D721Med (cell line): ENCODE measurements around the gene ORM1.

Source experiments
- DNase-seq: peaks from one replicate; pipeline ENCODE4 v3.0.0; 2011; ENCODE audit warnings: low spot score; ENCODE audit not compliant: insufficient read length
- FAIRE-seq: peaks from 2 replicates; lab custom pipeline; 2011; peaks lifted over from hg19 to GRCh38; lab: Jason Lieb, UNC
- TF ChIP-seq, protein P1 (sequence below): IDR thresholded peaks from 2 replicates; pipeline ENCODE4 v1.5.1; 2012; ENCODE audit warnings: mild to moderate bottlenecking, control low read depth; ENCODE audit not compliant: insufficient read depth; ENCODE audit errors: missing control alignments

Gene ORM1

DNA sequence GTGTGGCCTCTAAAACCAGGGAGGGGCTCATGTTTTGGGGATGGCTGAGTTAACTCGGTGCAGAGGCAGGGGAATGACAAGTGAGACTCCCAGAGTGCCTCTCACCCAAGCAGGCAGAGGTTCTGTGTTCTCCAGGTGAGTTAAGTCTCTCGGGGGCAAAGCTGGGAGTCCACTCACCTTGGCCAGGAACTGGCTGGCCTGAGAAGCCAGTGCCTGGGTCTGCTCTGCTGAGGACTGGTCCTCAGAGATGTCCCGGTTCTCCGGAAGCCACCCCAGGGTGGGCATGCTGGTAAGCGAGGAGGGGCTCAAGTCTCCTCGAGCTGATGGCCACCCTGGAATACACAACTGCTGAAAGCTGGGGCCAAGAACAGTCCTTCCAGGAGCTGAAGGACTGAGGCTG, 44.5 kb downstream of the ORM1 start:
- DNase-seq: no peak
- no peak for FAIRE-seq
- TF ChIP-seq, protein P1, sequence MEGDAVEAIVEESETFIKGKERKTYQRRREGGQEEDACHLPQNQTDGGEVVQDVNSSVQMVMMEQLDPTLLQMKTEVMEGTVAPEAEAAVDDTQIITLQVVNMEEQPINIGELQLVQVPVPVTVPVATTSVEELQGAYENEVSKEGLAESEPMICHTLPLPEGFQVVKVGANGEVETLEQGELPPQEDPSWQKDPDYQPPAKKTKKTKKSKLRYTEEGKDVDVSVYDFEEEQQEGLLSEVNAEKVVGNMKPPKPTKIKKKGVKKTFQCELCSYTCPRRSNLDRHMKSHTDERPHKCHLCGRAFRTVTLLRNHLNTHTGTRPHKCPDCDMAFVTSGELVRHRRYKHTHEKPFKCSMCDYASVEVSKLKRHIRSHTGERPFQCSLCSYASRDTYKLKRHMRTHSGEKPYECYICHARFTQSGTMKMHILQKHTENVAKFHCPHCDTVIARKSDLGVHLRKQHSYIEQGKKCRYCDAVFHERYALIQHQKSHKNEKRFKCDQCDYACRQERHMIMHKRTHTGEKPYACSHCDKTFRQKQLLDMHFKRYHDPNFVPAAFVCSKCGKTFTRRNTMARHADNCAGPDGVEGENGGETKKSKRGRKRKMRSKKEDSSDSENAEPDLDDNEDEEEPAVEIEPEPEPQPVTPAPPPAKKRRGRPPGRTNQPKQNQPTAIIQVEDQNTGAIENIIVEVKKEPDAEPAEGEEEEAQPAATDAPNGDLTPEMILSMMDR: no peak

DNA sequence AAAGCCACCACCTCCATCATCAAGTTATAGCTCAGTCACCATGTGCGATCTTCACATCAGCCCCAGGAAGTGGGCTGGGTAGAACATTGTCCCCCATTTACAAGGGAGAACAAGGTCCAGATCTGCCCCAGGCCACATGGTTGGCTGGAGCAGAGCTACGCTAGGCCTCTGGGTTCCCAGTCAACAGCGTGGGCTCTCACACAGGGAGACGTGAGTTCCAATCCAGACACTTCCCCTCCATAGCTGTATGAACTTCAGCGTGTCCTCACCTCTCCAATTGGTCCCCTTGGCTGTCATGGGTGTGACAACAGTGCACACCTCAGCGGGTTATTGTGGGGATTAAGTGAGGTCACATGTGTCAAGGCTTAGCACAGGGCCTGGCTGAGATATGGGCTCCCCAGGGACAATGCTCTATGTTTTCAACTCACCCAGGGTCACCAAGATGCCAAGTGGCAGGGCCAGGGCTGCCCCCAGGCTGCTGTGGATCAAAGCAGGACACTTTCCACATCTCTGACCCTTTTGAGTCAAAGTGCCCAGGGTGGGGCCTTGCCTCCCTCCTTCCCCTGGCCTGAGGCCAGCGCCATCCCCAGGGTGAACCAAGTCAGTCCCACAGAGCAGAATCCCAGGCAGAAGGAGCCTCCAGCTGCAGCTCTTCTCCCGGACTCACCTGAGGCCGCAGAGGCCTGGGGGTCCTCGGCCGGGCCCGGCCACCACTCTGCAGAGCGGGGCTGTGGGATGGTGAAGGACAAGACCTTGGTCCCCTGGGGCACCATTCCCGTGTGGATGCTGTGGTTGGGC, 45.1 kb downstream of the ORM1 start:
- FAIRE-seq: no peak
- DNase-seq: no peak
- TF ChIP-seq, protein P1: no peak

DNA sequence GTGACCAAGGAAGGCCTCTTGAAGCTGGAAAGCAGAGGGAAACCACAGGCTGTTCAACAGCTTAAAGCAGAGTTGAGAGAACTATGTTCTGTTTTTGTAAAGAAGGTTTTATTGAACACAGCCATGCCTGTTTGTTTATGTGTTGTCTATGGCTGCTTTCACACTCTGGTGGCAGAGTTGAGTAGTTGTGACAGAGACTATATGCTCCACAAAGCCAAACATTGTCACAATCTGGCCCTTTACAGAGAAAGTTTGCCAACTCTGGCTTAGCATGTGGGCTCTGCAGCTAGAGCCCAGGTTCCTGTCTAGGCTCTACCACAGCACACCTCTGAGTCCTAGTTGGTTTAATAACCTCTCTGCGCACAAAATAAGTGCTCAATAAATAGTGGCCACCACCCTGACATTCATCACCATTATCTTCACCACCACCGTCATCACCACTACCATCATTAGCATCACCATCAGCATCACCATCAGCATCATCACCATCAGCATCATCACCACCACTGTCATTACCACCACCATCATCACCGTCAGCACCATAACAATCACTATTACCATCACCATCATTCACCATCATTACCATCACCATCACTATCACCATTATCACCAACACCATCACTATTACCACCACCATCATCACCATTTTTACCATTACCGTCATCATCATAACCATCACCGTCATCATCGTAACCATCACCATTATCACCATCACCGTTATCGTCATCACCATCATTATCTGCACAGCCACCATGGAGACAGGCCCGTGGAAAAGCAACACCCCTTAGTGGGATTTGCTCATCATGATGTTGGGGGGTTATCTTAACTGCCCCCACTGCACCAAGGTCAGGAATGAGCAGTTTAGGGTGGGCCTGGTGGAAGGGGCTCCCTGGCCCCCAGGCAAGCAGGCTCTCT, 46.6 kb downstream of the ORM1 start:
- FAIRE-seq: peak; percentile 67
- no peak for DNase-seq
- TF ChIP-seq, protein P1: no peak

DNA sequence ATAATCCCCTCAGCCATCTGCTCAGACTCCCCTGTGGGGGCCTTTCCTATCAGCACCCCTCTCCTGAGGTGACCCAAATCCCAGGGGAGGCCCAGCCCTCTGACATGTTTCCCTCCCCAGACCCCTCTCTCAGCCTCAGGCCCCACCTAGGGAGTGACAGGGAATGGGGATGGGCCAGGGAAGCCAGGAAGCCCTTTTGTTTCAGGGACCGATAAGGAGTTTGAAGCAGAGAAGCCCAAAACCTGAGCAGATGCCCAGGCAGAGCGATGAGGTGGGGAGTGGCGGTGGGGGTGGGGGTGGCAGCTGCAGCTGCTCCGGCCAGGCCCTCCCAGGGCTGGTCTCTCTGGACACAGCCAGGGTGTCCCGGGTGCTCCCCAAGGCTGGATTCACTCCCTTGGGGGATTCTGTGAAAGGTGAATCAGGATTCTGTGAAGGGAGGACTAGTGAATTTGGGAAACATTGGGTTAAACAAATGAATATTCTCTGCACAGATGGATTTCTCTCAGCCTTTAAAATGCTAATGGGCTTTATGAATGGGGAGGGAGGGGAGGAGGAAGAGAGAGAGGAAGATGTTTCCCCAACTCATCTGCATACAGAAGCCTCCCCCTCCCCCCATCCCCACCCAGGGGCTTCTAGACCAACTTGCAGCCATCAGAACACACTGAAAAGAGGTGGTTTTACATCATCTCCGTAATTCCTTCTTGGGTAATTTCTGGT, 47.5 kb downstream of the ORM1 start:
- FAIRE-seq: no peak
- TF ChIP-seq, protein P1: no peak

DNA sequence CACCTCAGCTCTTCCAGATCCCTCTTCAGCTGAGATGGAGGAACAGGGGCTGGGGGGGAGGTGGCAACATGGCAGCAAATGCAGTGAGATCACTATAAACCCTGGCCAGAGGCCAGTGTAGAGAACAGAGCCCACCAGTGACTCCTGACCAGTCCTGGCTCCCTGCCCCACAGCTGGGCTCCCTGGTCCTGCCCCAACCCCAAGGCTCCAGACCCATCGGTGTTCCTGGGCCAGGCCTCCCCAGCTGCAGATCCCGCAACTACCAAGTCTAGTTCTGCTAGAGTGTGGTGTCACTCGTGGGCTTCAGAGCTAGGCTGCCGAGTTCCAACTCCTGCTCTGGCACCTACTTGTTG, 48.0 kb downstream of the ORM1 start:
- TF ChIP-seq, protein P1: no peak
- no peak for FAIRE-seq

More for the DNA sequence above, 47.5 kb downstream of the ORM1 start:
- peak; percentile 87 for DNase-seq

DNA sequence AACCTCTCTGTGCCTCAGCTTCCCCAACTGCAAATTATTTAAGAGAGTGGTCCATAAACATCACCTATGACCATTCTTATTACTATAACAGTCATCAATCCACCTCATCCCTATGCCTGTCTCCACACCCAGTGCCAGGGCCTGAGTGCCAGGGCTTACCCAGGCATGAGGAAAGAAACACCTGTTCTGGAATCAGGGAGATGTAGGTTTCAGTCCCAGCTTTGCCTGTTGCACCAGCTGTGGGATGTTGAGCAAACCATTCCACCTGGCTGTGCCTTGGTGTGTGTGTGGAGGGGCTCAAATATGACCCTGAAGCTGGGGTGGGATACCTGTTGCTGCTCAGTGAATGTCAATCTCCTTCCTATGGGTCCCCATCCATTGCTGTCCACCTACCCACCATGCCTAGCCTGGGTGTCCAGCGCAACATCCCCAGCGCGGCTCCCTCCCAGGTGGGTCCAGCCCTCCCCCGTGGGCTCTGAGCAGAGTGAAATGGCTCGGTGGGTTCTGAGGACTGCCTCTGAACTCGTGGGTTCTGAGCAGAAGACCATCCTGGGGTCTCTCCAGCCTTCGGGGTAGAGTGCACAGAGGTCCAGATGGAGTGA, 48.5 kb downstream of the ORM1 start:
- FAIRE-seq: no peak

More for the DNA sequence above, 48.0 kb downstream of the ORM1 start:
- no peak for DNase-seq

More for the DNA sequence above, 48.5 kb downstream of the ORM1 start:
- TF ChIP-seq, protein P1: no peak
- no peak for DNase-seq
